Upper lobe of left lung (tissue), 4 donors: Measurements from ENCODE around the gene ZNF83.

Experiments used
- CTCF ChIP-seq, 6 experiments: fragments of 450-650 bp in 4 of 6; fragments of 200-600 bp in 2 of 6; sonication (generic) in 2 of 6; IDR thresholded peaks; one replicate each; pipeline ENCODE4 v1.5.1; 2016 to 2019; ENCODE audit warnings: antibody characterized with exemption in 6 of 6
- EP300 ChIP-seq, 4 donors: sonication (generic); formaldehyde crosslinking; IDR thresholded peaks; one replicate each; pipeline ENCODE4 v1.5.1; 2017; ENCODE audit warnings: antibody characterized with exemption in 4 of 4, control low read depth in 2 of 4
- POLR2A ChIP-seq, 4 donors: fragments of 450-650 bp; IDR thresholded peaks; one replicate each; pipeline ENCODE4 v1.5.1; 2016 to 2017; ENCODE audit warnings: antibody characterized with exemption in 4 of 4, mild to moderate bottlenecking in 2 of 4
- POLR2AphosphoS5 ChIP-seq, 2 donors: sonication (generic); formaldehyde crosslinking; IDR thresholded peaks; one replicate each; pipeline ENCODE4 v1.5.1; 2017; ENCODE audit warnings: antibody characterized with exemption in 2 of 2

DNA sequence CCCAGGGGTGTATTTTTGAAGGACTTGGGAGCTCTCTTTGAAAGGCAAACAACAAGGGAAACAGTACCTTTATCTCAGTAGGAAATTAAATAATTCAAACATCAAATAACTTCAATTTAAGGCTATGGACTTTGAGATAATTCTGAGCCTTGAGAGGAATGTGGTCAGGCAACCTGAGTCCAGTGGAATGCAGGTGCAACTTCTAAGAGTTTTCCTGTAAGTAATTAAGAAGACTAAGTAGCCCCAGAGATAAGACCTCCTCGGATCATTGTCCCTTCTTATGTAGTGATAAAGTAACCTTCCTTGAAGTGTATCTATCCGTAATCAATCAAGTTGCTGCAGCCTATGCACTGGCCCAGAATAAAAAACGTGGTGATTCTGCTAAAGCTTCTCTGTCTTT lies 38.9 kb downstream of the ZNF83 start:
- no peak for TF ChIP-seq CTCF (IDR thresholded peaks at IDR 0.05)
- TF ChIP-seq POLR2A (IDR thresholded peaks at IDR 0.05), result no peak
- no peak for TF ChIP-seq POLR2AphosphoS5 (IDR thresholded peaks at IDR 0.05)
- no peak for TF ChIP-seq EP300 (IDR thresholded peaks at IDR 0.05)
